Epithelial cell of proximal tubule (primary cell): ENCODE results near the gene CPA4. TPM values are rescaled to one million over a fixed set of nuclear protein-coding genes. Genes with fewer than 3 reads are reported as not detected.

Experiments used
- DNase-seq: peaks from one replicate; pipeline ENCODE4 v3.0.0-alpha.2; 2011; ENCODE audit warnings: low read depth
- H3K4me3 ChIP-seq: 2 replicates; pipeline ENCODE4 v1.5.1; 2011; ENCODE audit warnings: low read depth, mild to moderate bottlenecking, low read length
- CTCF ChIP-seq: conservative IDR thresholded peaks from 2 replicates; pipeline ENCODE4 v1.5.1; 2012; ENCODE audit warnings: low read depth, mild to moderate bottlenecking, low read length
- total RNA-seq: library from RNA; depleted of rRNA; stranded (reverse); fragments of >200 nt; gene quantifications from 2 replicates; pipeline ENCODE4 v1.2.3, GENCODE V29; 2015

Gene CPA4
- total RNA-seq, 1 donor from 2014 or later: 19.6 TPM

DNA sequence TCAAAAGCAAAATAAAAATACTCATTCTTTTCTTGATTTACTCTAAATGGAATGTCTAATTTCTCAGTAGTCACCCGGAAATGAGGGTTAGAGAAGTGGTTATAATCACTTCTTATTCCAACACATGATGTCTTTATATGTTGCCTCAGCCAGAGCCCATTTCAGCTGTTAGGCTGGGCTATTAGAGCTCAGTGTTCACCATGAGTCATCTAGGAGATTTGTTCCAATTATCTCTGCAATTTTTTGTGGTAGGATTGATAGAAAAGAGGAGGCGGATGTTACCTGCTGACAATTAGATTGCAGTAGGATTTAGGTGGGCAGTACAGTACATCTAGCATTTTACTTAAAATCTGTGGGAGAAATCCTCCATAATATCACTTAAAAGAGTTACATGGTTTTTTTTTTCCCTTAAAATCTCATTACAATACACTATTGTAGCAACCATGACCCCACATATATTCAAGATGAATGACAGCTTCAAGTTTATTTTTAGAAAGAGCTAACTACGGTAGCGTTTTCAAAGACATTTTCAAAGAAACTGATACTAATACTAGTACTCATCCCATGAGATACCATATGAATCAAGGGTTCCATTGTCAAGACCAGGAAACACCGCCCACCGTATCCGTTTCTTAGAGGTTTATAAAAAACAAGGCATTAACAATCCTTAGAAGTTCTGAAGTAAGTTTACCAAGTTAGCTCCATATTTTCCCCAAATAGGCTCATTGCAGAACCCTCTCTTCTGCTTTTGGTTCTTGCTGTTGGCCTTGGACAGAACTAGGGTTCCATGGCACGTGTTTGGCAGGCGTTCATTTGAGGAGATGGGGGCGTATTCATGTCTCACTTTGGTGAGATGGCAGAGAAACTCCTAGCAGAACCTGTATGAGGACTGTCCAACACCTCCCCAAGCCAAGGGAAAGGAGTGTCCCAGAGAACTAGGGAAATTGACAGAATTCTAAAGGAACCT lies 15.9 kb upstream of the CPA4 start:
- TF ChIP-seq CTCF: no peak
- H3K4me3 ChIP-seq: no peak overlapping the region
- no peak for DNase-seq

DNA sequence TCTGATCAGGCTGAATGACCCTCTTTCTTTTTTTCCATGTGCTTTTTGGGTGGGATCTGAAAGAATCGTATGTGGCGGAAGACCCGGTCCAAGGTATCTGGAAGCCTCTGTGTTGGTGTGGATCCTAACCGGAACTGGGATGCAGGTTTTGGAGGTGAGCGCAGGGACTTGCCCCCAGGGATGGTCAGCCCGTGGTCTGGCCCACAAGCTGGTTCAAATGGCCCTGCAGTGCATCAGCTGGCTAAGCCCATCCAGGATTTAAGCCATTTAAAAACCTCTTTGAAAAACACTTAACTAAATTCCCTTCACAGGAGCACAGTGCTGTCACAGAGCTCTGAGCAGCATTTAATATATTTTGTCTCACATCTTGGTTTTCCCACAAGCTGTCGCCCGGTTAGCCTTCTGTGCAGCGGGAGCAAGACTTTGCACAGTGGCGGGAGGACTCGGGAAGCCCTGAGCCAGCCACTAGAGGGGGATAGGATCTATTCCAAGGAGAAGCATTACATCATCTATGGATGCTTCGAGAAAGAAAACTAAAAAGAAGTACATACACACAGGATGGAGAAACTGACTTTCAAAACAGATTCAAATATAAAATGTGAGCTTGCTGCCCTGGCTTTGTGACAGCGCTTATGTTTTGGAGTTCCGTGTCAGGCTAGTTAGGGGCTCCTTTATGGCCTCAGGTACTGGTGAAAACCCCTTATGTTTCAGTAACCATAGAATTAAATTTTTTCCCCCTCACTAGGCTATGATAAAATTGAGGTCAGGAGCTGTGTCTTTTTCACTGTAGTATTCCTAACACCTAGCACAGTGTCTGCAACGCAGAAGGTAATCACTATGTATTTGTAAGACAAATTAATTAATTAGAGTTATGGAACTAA lies 15.0 kb upstream of the CPA4 start:
- no peak for DNase-seq

DNA sequence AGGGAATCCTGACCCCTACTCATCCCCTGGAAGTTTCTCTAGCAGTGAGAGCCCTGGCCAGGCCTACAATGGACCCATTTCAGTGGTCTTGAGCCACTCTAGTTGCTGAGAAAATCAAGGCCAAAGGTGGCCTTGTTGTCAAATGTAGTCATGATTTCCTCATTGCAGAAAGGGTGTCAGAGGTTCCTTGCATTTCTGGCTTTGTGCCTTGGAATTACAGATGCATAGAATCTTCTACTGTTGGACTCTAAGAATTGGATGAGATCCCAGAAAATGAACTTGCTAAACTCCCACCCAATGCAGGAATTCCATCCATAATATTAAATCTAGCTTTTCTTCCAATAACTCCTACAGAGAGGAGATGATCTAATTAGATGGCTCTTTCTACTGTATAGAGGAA lies 14.1 kb upstream of the CPA4 start:
- no peak overlapping the region for H3K4me3 ChIP-seq
- DNase-seq: no peak
- TF ChIP-seq CTCF: no peak

More for the DNA sequence above, 15.0 kb upstream of the CPA4 start:
- H3K4me3 ChIP-seq: no peak overlapping the region
- peak; percentile 76 for TF ChIP-seq CTCF

GRCh38 chr7:130279286-130279685 lies 13.7 kb upstream of the CPA4 start:
- TF ChIP-seq CTCF: no peak
- no peak overlapping the region for H3K4me3 ChIP-seq
- no peak for DNase-seq

DNA sequence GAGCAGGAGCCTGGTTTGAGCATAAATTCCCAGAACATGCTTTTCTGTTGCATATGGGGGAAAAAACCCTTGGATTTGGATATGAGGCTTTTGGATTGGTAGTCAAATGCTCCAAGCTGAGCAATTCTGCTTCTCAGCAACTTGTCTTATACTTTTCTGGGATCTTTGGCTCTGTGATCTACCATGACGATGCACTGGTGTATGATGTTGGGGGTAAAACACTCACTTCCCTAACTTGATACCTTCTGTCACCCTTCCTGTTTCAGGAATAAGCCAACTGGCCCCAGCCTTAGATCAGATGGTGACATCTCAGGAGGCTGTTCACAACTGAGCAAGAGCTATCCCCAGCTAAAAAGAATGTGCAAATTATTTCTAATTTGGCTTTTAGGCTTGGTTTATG lies 13.1 kb upstream of the CPA4 start:
- TF ChIP-seq CTCF: no peak
- H3K4me3 ChIP-seq: no peak overlapping the region
- DNase-seq: no peak

DNA sequence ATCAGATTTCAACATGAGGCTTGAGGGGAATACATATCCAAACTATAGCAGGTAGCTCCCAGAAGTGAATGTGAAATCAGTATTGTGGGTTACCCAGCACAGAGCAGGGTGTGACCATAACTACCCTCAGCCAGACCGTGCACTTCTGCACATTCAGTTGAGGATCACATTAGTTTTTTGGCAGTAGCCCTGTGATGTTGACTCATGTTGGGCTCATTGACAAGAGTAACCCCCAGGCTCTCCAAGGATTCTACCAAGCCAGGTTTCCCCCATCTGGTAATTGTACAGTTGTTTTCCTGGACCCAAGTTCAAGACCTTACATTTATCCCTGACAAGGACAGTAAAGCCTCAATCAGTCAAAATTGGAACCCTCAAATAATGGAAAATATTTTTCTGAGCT lies 11.7 kb upstream of the CPA4 start:
- no peak for DNase-seq
- H3K4me3 ChIP-seq: no peak overlapping the region
- no peak for TF ChIP-seq CTCF
